Calu3 (cell line): ENCODE results near the gene CYP2C18. TPM values are rescaled to one million over a fixed set of nuclear protein-coding genes. Genes with fewer than 3 reads are reported as not detected.

Source experiments
- BruUV-seq: library from RNA; stranded (reverse); fragments of 400-500 nt; replicated peaks from 2 replicates; lab custom pipeline; 2021; lab: Mats Ljungman, UMichigan
- CTCF ChIA-PET: fragments of 300-600 bp; sonication (Branson Sonifier 250); formaldehyde crosslinking; loops from one replicate; lab custom pipeline; 2022; ENCODE audit warnings: antibody characterized with exemption; lab: Charles Lee
- DNase-seq: peaks from one replicate; pipeline ENCODE4 v3.0.0; 2022
- H3K27ac Mint-ChIP-seq: one replicate; pipeline ENCODE4 v1.8.0; 2022; ENCODE audit warnings: mixed read lengths; ENCODE audit not compliant: unreplicated experiment
- H3K27me3 Mint-ChIP-seq: one replicate; pipeline ENCODE4 v1.8.0; 2022; ENCODE audit warnings: mixed read lengths; ENCODE audit not compliant: unreplicated experiment
- H3K36me3 Mint-ChIP-seq: one replicate; pipeline ENCODE4 v1.8.0; 2022; ENCODE audit warnings: mild to moderate bottlenecking, moderate library complexity, mixed read lengths; ENCODE audit not compliant: insufficient read depth, unreplicated experiment
- H3K4me1 Mint-ChIP-seq: one replicate; pipeline ENCODE4 v1.8.0; 2022; ENCODE audit warnings: mild to moderate bottlenecking, low read depth, mixed read lengths; ENCODE audit not compliant: unreplicated experiment
- H3K4me3 Mint-ChIP-seq: one replicate; pipeline ENCODE4 v1.8.0; 2022; ENCODE audit warnings: mild to moderate bottlenecking, low read depth, moderate library complexity, mixed read lengths; ENCODE audit not compliant: unreplicated experiment
- H3K9me3 Mint-ChIP-seq: one replicate; pipeline ENCODE4 v1.8.0; 2022; ENCODE audit warnings: low read depth, mixed read lengths; ENCODE audit not compliant: unreplicated experiment
- CTCF ChIP-seq: fragments of 200-600 bp; IDR thresholded peaks from one replicate; pipeline ENCODE4 v1.8.0; 2022; ENCODE audit warnings: antibody characterized with exemption; ENCODE audit not compliant: unreplicated experiment
- intact Hi-C: fragments of 100-400 bp; cut with micrococcal nuclease; formaldehyde crosslinking; loops from one replicate; pipeline ENCODE4 v1.10.0; 2022; ENCODE audit not compliant: unreplicated experiment
- total RNA-seq: library from RNA; stranded (reverse); gene quantifications from 2 replicates; pipeline ENCODE4 v1.2.3, GENCODE V29; 2022

Gene CYP2C18
- total RNA-seq, 1 experiment from 2014 or later, result 13.0 TPM

GRCh38 chr10:94666391-94667102 lies 17.0 kb upstream of the CYP2C18 start:
- no peaks in the 10 kb centered on the region for H3K27me3 Mint-ChIP-seq
- CTCF ChIA-PET, result no interaction called here
- intact Hi-C loops, result no loop called here
- peaks cover 2% of the 10 kb centered on the region for H3K9me3 Mint-ChIP-seq
- no peaks in the 10 kb centered on the region for H3K4me1 Mint-ChIP-seq
- no peak overlapping the region for H3K4me3 Mint-ChIP-seq
- DNase-seq, result no peak
- no peak overlapping the region for H3K27ac Mint-ChIP-seq
- BruUV-seq, result no TSS peak
- TF ChIP-seq CTCF, result no peak
- no peaks in the 10 kb centered on the region for H3K36me3 Mint-ChIP-seq

GRCh38 chr10:94673614-94674321 lies 9.8 kb upstream of the CYP2C18 start:
- Mint-ChIP-seq H3K27ac (no peak overlapping the region), H3K4me1 (peaks cover 26% of the 10 kb centered on the region), H3K9me3 (no peaks in the 10 kb centered on the region), H3K4me3 (no peak overlapping the region), H3K36me3 (no peaks in the 10 kb centered on the region), H3K27me3 (no peaks in the 10 kb centered on the region)
- BruUV-seq, result no TSS peak
- CTCF ChIA-PET, result interaction anchor here (0.6 kb wide), 1 partner anchor 30 kb away, joined by 3 read pairs; no protein-coding TSS in a partner anchor
- no peak for DNase-seq
- no peak for TF ChIP-seq CTCF
- intact Hi-C loops, result no loop called here

GRCh38 chr10:94676496-94676895 lies 7.0 kb upstream of the CYP2C18 start:
- peak overlapping the region; percentile 77 for H3K27ac Mint-ChIP-seq
- no TSS peak for BruUV-seq
- H3K27me3 Mint-ChIP-seq, result no peaks in the 10 kb centered on the region
- CTCF ChIA-PET, result interaction anchor here (1.3 kb wide), 1 partner anchor 9 kb away, joined by 3 read pairs; no protein-coding TSS in a partner anchor
- no peak overlapping the region for H3K4me3 Mint-ChIP-seq
- TF ChIP-seq CTCF, result no peak
- DNase-seq, result no peak
- intact Hi-C loops, result loop anchor here (5.0 kb wide), 1 partner anchor 44 kb away; no protein-coding TSS in a partner anchor
- peaks cover 45% of the 10 kb centered on the region for H3K4me1 Mint-ChIP-seq
- H3K36me3 Mint-ChIP-seq, result no peaks in the 10 kb centered on the region
- H3K9me3 Mint-ChIP-seq, result no peaks in the 10 kb centered on the region

GRCh38 chr10:94677691-94678090 lies 5.8 kb upstream of the CYP2C18 start:
- Mint-ChIP-seq H3K4me3 (no peak overlapping the region), H3K27ac (no peak overlapping the region), H3K36me3 (no peaks in the 10 kb centered on the region), H3K4me1 (peaks cover 52% of the 10 kb centered on the region), H3K27me3 (no peaks in the 10 kb centered on the region), H3K9me3 (no peaks in the 10 kb centered on the region)
- CTCF ChIA-PET, result no interaction called here
- BruUV-seq, result no TSS peak
- DNase-seq, result peak; percentile 25
- intact Hi-C loops, result loop anchor here (5.0 kb wide), 1 partner anchor 45 kb away; no protein-coding TSS in a partner anchor
- no peak for TF ChIP-seq CTCF
